T-cell (primary cell): ENCODE measurements around the gene WSCD1. TPM values are rescaled to one million over a fixed set of nuclear protein-coding genes. Genes with fewer than 3 reads are reported as not detected.

ENCODE experiments used
- ATAC-seq, 4 experiments: fragments of 200-7000 bp in 3 of 4; fragments of 150-1000 bp in 1 of 4; cut with Tn5 transposase; replicated peaks in 1 of 4; 1 replicate in 3 of 4; 2 replicates in 1 of 4; pipeline ENCODE4 v1.10.0; 2021; ENCODE audit warnings: moderate library complexity in 3 of 4, mild to moderate bottlenecking in 2 of 4, moderate number of reproducible peaks in 1 of 4
- CTCF ChIA-PET, 2 donors: fragments of 300-600 bp; sonication (Branson Sonifier 250); formaldehyde crosslinking; loops; one replicate each; lab custom pipeline; 2022; ENCODE audit warnings: antibody characterized with exemption in 2 of 2; lab: Charles Lee
- POLR2A ChIA-PET, 2 donors: fragments of 300-600 bp; sonication (Branson Sonifier 250); formaldehyde crosslinking; loops; one replicate each; lab custom pipeline; 2022; ENCODE audit warnings: antibody characterized with exemption in 2 of 2; lab: Charles Lee
- DNase-seq, 35 experiments: peaks; one replicate each; pipeline versions ENCODE4 v3.0.0 to v3.0.0-alpha.2; 2013 to 2023
- H3K27ac ChIP-seq: one replicate; pipeline ENCODE4 v1.5.1; 2013; ENCODE audit warnings: low read length
- H3K27me3 ChIP-seq, 2 experiments: replicated peaks in 1 of 2; 1 replicate in 1 of 2; 2 replicates in 1 of 2; pipeline versions ENCODE4 v1.6.1 to v1.7.0; 2013; ENCODE audit warnings: low read length in 1 of 2, mixed read lengths in 1 of 2; ENCODE audit not compliant: control insufficient read depth in 2 of 2, insufficient read depth in 2 of 2; ENCODE audit errors: extremely low read depth in 1 of 2
- H3K36me3 ChIP-seq, 2 donors: 1 replicate in 1 of 2; 2 replicates in 1 of 2; pipeline versions ENCODE4 v1.6.1 to v1.7.0; 2013; ENCODE audit warnings: low read length in 1 of 2; ENCODE audit not compliant: control insufficient read depth in 2 of 2, insufficient read depth in 1 of 2; ENCODE audit errors: extremely low read depth in 1 of 2
- H3K4me1 ChIP-seq, 2 experiments: 1 replicate in 1 of 2; 2 replicates in 1 of 2; pipeline versions ENCODE4 v1.6.1 to v1.7.0; 2013; ENCODE audit warnings: low read length in 2 of 2, mixed read lengths in 1 of 2; ENCODE audit not compliant: insufficient read depth in 2 of 2, control insufficient read depth in 1 of 2; ENCODE audit errors: extremely low read depth in 1 of 2
- H3K4me3 ChIP-seq, 2 donors: 1 replicate in 1 of 2; 2 replicates in 1 of 2; pipeline versions ENCODE4 v1.5.1 to v1.7.0; 2013; ENCODE audit warnings: mild to moderate bottlenecking in 2 of 2, low read length in 1 of 2, moderate library complexity in 1 of 2; ENCODE audit not compliant: control insufficient read depth in 1 of 2; ENCODE audit errors: extremely low read depth in 1 of 2
- H3K9me3 ChIP-seq: 2 replicates; pipeline ENCODE4 v1.7.0; 2013
- H3K27ac Mint-ChIP-seq, 2 donors: one replicate each; pipeline ENCODE4 v1.8.0; 2020 to 2021; ENCODE audit warnings: mild to moderate bottlenecking in 2 of 2, mixed read lengths in 2 of 2
- H3K27me3 Mint-ChIP-seq, 2 donors: one replicate each; pipeline ENCODE4 v1.8.0; 2021 to 2022; ENCODE audit warnings: mixed read lengths in 2 of 2
- H3K36me3 Mint-ChIP-seq: one replicate; pipeline ENCODE4 v1.8.0; 2021; ENCODE audit warnings: mixed read lengths
- H3K4me1 Mint-ChIP-seq, 3 donors: one replicate each; pipeline ENCODE4 v1.8.0; 2020 to 2022; ENCODE audit warnings: mixed read lengths in 3 of 3, mild to moderate bottlenecking in 1 of 3
- H3K4me3 Mint-ChIP-seq, 3 donors: one replicate each; pipeline ENCODE4 v1.8.0; 2020 to 2022; ENCODE audit warnings: mild to moderate bottlenecking in 3 of 3, mixed read lengths in 3 of 3, moderate library complexity in 3 of 3
- H3K9me3 Mint-ChIP-seq, 3 donors: one replicate each; pipeline ENCODE4 v1.8.0; 2020 to 2022; ENCODE audit warnings: mixed read lengths in 3 of 3
- WGBS: methylation state at CpG from one replicate; pipeline ENCODE4 v1.1.5; 2013; ENCODE audit warnings: missing lambda C conversion rate; ENCODE audit not compliant: insufficient coverage; 5-methylcytosine and 5-hydroxymethylcytosine counted together
- total RNA-seq, 35 experiments: library from RNA in 6 of 35; stranded (reverse) in 6 of 35; fragments of 120-200 nt in 1 of 35; gene quantifications; one replicate each; pipeline versions ENCODE4 v1.2.1 to v1.2.4 and lab custom pipeline; 2013 to 2026

Gene WSCD1
- total RNA-seq, 5 donors from 2014 or later (not counting 1 experiment from before 2014, with no cell fraction given), result 0.09 to 0.58 (median 0.27) TPM; not detected in 1

DNA sequence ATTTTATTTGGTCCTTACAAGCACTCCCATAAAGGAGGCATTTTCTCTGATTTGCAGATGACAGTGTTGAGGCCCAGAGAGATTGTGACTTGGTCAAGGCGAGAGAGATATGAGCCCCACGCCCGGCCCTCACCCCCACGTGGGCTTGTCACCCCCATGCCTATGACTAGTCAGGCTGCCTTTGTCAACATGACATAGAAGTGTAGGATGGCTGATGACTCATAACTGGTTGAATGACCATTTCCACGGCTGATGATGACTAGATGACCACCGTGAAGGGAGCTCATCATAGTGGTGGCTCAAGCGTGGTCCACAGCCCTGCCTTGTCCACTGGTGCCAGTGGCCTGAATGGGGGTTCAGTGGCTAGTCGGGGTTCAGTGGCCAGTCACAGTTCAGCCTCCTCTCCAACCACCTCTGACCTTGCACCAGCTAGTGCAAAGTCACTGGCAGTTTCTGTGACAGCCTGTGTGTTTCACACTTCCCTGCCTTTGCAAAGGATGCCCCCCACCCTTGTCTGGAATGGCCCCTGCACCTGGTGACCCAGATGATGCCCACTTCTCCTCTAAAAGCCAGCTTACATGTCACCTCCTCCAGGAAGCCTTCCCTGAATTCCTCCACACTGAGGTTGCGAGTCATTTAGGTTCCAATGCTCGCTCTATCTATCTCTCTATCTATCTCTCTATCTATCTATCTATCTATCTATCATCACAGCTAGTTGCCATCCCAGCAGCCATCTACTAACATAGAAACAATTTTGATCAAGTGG is 3.8 kb upstream of the WSCD1 start:
- Mint-ChIP-seq H3K36me3 (no peaks in the 10 kb centered on the region), H3K27me3 (peaks cover 67 to 71% of the 10 kb centered on the region in 2 donors), H3K27ac (no peak overlapping the region), H3K4me3 (no peak overlapping the region), H3K4me1 (peaks cover 14 to 17% (median 15%) of the 10 kb centered on the region in 3 donors), H3K9me3 (no peaks in the 10 kb centered on the region)
- Histone ChIP-seq H3K4me3 (no peak overlapping the region), H3K4me1 (peaks cover 0 to 10% of the 10 kb centered on the region in 2 experiments), H3K9me3 (no peaks in the 10 kb centered on the region), H3K27ac (no peak overlapping the region), H3K27me3 (peaks cover 9 to 54% of the 10 kb centered on the region in 2 experiments), H3K36me3 (no peaks in the 10 kb centered on the region)
- ChIA-PET CTCF (interaction anchor here in 1 of 2 donors (0.5 kb wide), 1 partner anchor 8 kb away, joined by 6 read pairs; no protein-coding TSS in a partner anchor), POLR2A (no interaction called here)
- ATAC-seq (no peak), DNase-seq (no peak)
- 64% methylated on average over 9 of the region's 10 CpGs for WGBS

DNA sequence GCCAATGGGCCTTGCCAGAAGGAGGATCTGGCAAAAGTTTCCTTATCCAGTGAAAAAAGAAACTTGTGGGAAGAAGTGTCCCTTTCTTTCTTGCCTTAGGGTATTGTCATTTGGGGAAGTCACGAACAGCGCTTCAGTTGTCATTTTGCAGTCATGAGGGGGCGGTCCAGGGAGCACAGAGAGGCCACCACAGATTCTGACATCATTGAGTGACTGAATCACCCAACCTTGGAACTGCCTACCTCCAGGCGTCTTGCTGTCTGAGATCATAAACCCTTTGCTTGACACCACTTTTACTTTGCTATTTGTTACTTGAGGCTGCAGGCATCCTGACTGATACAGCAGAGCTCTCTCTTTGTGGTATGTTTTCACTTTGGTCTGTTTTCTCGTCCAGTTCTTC is 3.1 kb upstream of the WSCD1 start:
- Mint-ChIP-seq H3K4me1 (peaks cover 14 to 18% (median 17%) of the 10 kb centered on the region in 3 donors), H3K9me3 (no peaks in the 10 kb centered on the region), H3K36me3 (no peaks in the 10 kb centered on the region), H3K4me3 (no peak overlapping the region), H3K27me3 (peaks cover 64 to 68% of the 10 kb centered on the region in 2 donors), H3K27ac (no peak overlapping the region)
- Histone ChIP-seq H3K27ac (no peak overlapping the region), H3K4me1 (peaks cover 0 to 10% of the 10 kb centered on the region in 2 experiments), H3K36me3 (no peaks in the 10 kb centered on the region), H3K4me3 (no peak overlapping the region), H3K9me3 (no peaks in the 10 kb centered on the region), H3K27me3 (peaks cover 9 to 57% of the 10 kb centered on the region in 2 experiments)
- POLR2A ChIA-PET, result no interaction called here
- ATAC-seq (no peak), DNase-seq (no peak)
- CTCF ChIA-PET, result interaction anchor here in 1 of 2 donors (0.5 kb wide), 1 partner anchor 7 kb away, joined by 6 read pairs; no protein-coding TSS in a partner anchor
- WGBS, result 64% methylated on average over 3 of the region's 5 CpGs

DNA sequence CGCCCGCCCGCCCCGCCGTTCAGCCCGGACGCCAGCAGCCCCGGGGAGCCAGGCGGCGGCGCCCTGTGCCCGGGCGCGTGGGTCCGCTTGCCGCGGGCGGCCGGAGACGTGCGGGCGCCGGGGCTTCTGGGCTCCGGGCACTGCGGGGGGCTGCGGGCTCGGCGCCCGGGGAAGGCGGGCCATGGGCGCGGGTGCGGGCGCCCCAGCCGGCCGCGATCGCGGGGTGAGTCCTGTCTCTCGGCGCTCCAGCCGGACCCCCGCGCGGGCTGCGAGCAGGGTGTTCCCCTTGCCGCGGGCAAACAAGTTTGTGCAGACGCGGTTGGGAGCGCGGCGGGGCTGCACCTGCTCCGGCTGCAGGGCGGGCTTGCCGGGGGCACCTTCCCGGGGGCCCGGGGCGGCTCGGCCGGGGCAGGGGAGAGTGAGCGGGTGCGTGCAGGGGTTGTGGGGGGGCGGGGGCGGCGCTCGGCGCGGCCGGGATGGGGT is 292 bp downstream of the WSCD1 start:
- H3K9me3 Mint-ChIP-seq, result no peaks in the 10 kb centered on the region
- no peak overlapping the region for H3K27ac ChIP-seq
- no peaks in the 10 kb centered on the region for H3K9me3 ChIP-seq
- no peaks in the 10 kb centered on the region for H3K36me3 ChIP-seq
- DNase-seq (peak in 1 of 35 experiments; percentile 6), ATAC-seq (no peak)
- no peak overlapping the region for H3K27ac Mint-ChIP-seq
- H3K4me1 ChIP-seq, result peaks cover 0 to 10% of the 10 kb centered on the region in 2 experiments
- H3K4me1 Mint-ChIP-seq, result peaks cover 14 to 18% (median 17%) of the 10 kb centered on the region in 3 donors
- ChIA-PET CTCF (no interaction called here), POLR2A (no interaction called here)
- WGBS, result 1% methylated on average over 45 of the region's 70 CpGs
- H3K27me3 ChIP-seq, result peaks cover 9 to 75% of the 10 kb centered on the region in 2 experiments
- no peak overlapping the region for H3K4me3 ChIP-seq
- H3K4me3 Mint-ChIP-seq, result no peak overlapping the region
- H3K27me3 Mint-ChIP-seq, result peaks cover 43 to 71% of the 10 kb centered on the region in 2 donors
- H3K36me3 Mint-ChIP-seq, result no peaks in the 10 kb centered on the region

GRCh38 chr17:6070913-6071511 is 833 bp downstream of the WSCD1 start:
- DNase-seq, result no peak
- POLR2A ChIA-PET, result no interaction called here
- Histone ChIP-seq H3K4me1 (peaks cover 0 to 10% of the 10 kb centered on the region in 2 experiments), H3K36me3 (no peaks in the 10 kb centered on the region), H3K9me3 (no peaks in the 10 kb centered on the region), H3K4me3 (peak overlapping the region in 1 of 2 donors; percentile 20), H3K27me3 (peaks cover 9 to 80% of the 10 kb centered on the region in 2 experiments), H3K27ac (no peak overlapping the region)
- H3K27me3 Mint-ChIP-seq, result peaks cover 44 to 76% of the 10 kb centered on the region in 2 donors
- 11% methylated on average over 33 of the region's 39 CpGs for WGBS
- ATAC-seq, result peak in 2 of 4 experiments; percentile 15 to 18
- H3K4me3 Mint-ChIP-seq, result peak overlapping the region; percentile 43 to 64 (median 60)
- no peak overlapping the region for H3K27ac Mint-ChIP-seq
- H3K9me3 Mint-ChIP-seq, result no peaks in the 10 kb centered on the region
- peaks cover 14 to 18% (median 17%) of the 10 kb centered on the region in 3 donors for H3K4me1 Mint-ChIP-seq
- H3K36me3 Mint-ChIP-seq, result no peaks in the 10 kb centered on the region
- CTCF ChIA-PET, result no interaction called here

GRCh38 chr17:6071528-6072065 is 1.4 kb downstream of the WSCD1 start:
- ChIA-PET CTCF (no interaction called here), POLR2A (no interaction called here)
- DNase-seq (no peak), ATAC-seq (no peak)
- Histone ChIP-seq H3K36me3 (no peaks in the 10 kb centered on the region), H3K27me3 (peaks cover 9 to 74% of the 10 kb centered on the region in 2 experiments), H3K4me3 (no peak overlapping the region), H3K9me3 (no peaks in the 10 kb centered on the region), H3K4me1 (peaks cover 0 to 10% of the 10 kb centered on the region in 2 experiments), H3K27ac (no peak overlapping the region)
- Mint-ChIP-seq H3K9me3 (no peaks in the 10 kb centered on the region), H3K27ac (no peak overlapping the region), H3K4me1 (peaks cover 14 to 18% (median 17%) of the 10 kb centered on the region in 3 donors), H3K27me3 (peaks cover 42 to 70% of the 10 kb centered on the region in 2 donors), H3K4me3 (peak overlapping the region; percentile 43 to 64 (median 60)), H3K36me3 (no peaks in the 10 kb centered on the region)
- 75% methylated on average over 2 of the region's 7 CpGs for WGBS

DNA sequence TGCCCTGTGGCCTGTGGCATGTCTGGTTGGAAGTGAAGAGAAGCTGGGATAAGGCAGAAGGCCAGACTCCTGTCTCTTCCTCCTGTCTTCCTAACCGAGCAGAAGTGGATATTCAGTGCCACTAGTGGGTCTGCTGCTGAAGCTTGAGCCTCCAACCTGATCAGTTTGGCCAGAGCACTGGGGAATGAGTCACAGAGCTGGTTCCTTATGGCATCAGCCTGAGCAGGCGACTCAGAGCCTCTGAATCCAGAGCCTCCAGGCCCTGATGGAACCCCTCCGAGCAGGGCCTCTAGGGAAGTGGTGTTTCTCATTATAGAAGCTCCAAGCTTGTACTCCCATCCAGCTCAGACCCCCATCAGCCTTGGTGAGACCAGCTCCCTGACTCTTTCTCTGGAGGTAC is 2.0 kb downstream of the WSCD1 start:
- CTCF ChIA-PET, result interaction anchor here in 1 of 2 donors (1.4 kb wide), 1 partner anchor 8 kb away, joined by 3 read pairs; no protein-coding TSS in a partner anchor
- DNase-seq (no peak), ATAC-seq (no peak)
- Histone ChIP-seq H3K4me1 (peaks cover 0 to 10% of the 10 kb centered on the region in 2 experiments), H3K27ac (no peak overlapping the region), H3K4me3 (no peak overlapping the region), H3K36me3 (no peaks in the 10 kb centered on the region), H3K9me3 (no peaks in the 10 kb centered on the region), H3K27me3 (peaks cover 9 to 71% of the 10 kb centered on the region in 2 experiments)
- Mint-ChIP-seq H3K9me3 (no peaks in the 10 kb centered on the region), H3K27me3 (peaks cover 37 to 65% of the 10 kb centered on the region in 2 donors), H3K36me3 (no peaks in the 10 kb centered on the region), H3K4me3 (peak overlapping the region in 1 of 3 donors; percentile 60), H3K27ac (no peak overlapping the region), H3K4me1 (peaks cover 14 to 18% (median 17%) of the 10 kb centered on the region in 3 donors)
- POLR2A ChIA-PET, result no interaction called here
- 82% methylated on average over 1 of the region's 3 CpGs for WGBS
